T follicular helper cell (primary cell): ENCODE measurements around the gene LPAR2.

Experiments used
- DNase-seq: peaks from one replicate; pipeline ENCODE4 v3.0.0-alpha.2; 2020; ENCODE audit warnings: low read depth

Gene LPAR2

GRCh38 chr19:19653597-19654147, 25.7 kb upstream of the LPAR2 start:
- DNase-seq = no peak

GRCh38 chr19:19652482-19653295, 24.7 kb upstream of the LPAR2 start:
- no peak for DNase-seq

- DNase-seq = no peak
These were observed 23.1 kb upstream of the LPAR2 start for GRCh38 chr19:19651076-19651475.

- no peak for DNase-seq
These were observed 22.3 kb upstream of the LPAR2 start for GRCh38 chr19:19650331-19650730.

GRCh38 chr19:19649580-19649995, 21.6 kb upstream of the LPAR2 start:
- DNase-seq = no peak

GRCh38 chr19:19649155-19649554, 21.1 kb upstream of the LPAR2 start:
- DNase-seq = no peak

- no peak for DNase-seq
These were observed 19.2 kb upstream of the LPAR2 start for GRCh38 chr19:19647037-19647835.

GRCh38 chr19:19645233-19645870, 17.3 kb upstream of the LPAR2 start:
- no peak for DNase-seq

GRCh38 chr19:19644054-19644388, 16.0 kb upstream of the LPAR2 start:
- no peak for DNase-seq

GRCh38 chr19:19643158-19644053, 15.4 kb upstream of the LPAR2 start, which contains the start of gene GMIP:
Gene GMIP (minus strand): TSS chr19:19643657. CDS start chr19:19643529, 128 bp downstream.
- DNase-seq = peak; percentile 83

GRCh38 chr19:19642506-19643157, 14.6 kb upstream of the LPAR2 start:
- no peak for DNase-seq

- no peak for DNase-seq
These were observed 9.7 kb upstream of the LPAR2 start for GRCh38 chr19:19637523-19638251.

GRCh38 chr19:19637186-19637522, 9.1 kb upstream of the LPAR2 start:
- DNase-seq = no peak

GRCh38 chr19:19636573-19637185, 8.7 kb upstream of the LPAR2 start:
- DNase-seq = no peak

GRCh38 chr19:19635313-19635702, 7.3 kb upstream of the LPAR2 start:
- DNase-seq = no peak

- DNase-seq = no peak
These were observed 6.7 kb upstream of the LPAR2 start for GRCh38 chr19:19634516-19635312.

- DNase-seq = no peak
These were observed 5.9 kb upstream of the LPAR2 start for GRCh38 chr19:19633711-19634515.

GRCh38 chr19:19632661-19633060, 4.6 kb upstream of the LPAR2 start:
- no peak for DNase-seq
